Memory B cell (primary cell): ENCODE results near the gene SLC20A1.

ENCODE experiments used
- ATAC-seq: fragments of 150-1000 bp; cut with Tn5 transposase; 2 replicates; pipeline ENCODE4 v1.10.0; 2021; ENCODE audit warnings: low read depth, mild to moderate bottlenecking, moderate library complexity
- DNase-seq, 2 donors: peaks; one replicate each; pipeline ENCODE4 v3.0.0; 2022; ENCODE audit warnings: low spot score in 2 of 2
- H3K27ac Mint-ChIP-seq: one replicate; pipeline ENCODE4 v1.8.0; 2022; ENCODE audit warnings: mild to moderate bottlenecking, moderate library complexity, mixed read lengths
- H3K27me3 Mint-ChIP-seq: one replicate; pipeline ENCODE4 v1.8.0; 2022; ENCODE audit warnings: mixed read lengths
- H3K36me3 Mint-ChIP-seq: one replicate; pipeline ENCODE4 v1.8.0; 2022; ENCODE audit warnings: mild to moderate bottlenecking, mixed read lengths
- H3K4me1 Mint-ChIP-seq: one replicate; pipeline ENCODE4 v1.8.0; 2022; ENCODE audit warnings: mixed read lengths
- H3K4me3 Mint-ChIP-seq: one replicate; pipeline ENCODE4 v1.8.0; 2022; ENCODE audit warnings: mild to moderate bottlenecking, moderate library complexity, mixed read lengths
- H3K9me3 Mint-ChIP-seq: one replicate; pipeline ENCODE4 v1.8.0; 2022; ENCODE audit warnings: mixed read lengths

SLC20A1 gene

GRCh38 chr2:112669667-112670066 lies 23.9 kb downstream of the SLC20A1 start:
- H3K36me3 Mint-ChIP-seq: peaks cover under 1% of the 10 kb centered on the region
- DNase-seq: no peak

GRCh38 chr2:112670252-112671022 lies 24.7 kb downstream of the SLC20A1 start:
- peaks cover 3% of the 10 kb centered on the region for H3K4me1 Mint-ChIP-seq
- no peak overlapping the region for H3K4me3 Mint-ChIP-seq
- H3K36me3 Mint-ChIP-seq: no peaks in the 10 kb centered on the region
- no peaks in the 10 kb centered on the region for H3K9me3 Mint-ChIP-seq
- H3K27me3 Mint-ChIP-seq: peaks cover 1% of the 10 kb centered on the region
- ATAC-seq (no peak), DNase-seq (no peak)
- H3K27ac Mint-ChIP-seq: no peak overlapping the region

More at GRCh38 chr2:112669667-112670066, 23.9 kb downstream of the SLC20A1 start:
- peaks cover 3% of the 10 kb centered on the region for H3K4me1 Mint-ChIP-seq
- no peak overlapping the region for H3K27ac Mint-ChIP-seq
- H3K9me3 Mint-ChIP-seq: no peaks in the 10 kb centered on the region
- peaks cover 1% of the 10 kb centered on the region for H3K27me3 Mint-ChIP-seq
- no peak overlapping the region for H3K4me3 Mint-ChIP-seq
- no peak for ATAC-seq

- ATAC-seq: no peak
- no peaks in the 10 kb centered on the region for H3K36me3 Mint-ChIP-seq
- peaks cover 1% of the 10 kb centered on the region for H3K4me1 Mint-ChIP-seq
These were observed 26.1 kb downstream of the SLC20A1 start for GRCh38 chr2:112671801-112672200.

GRCh38 chr2:112673008-112673407 lies 27.3 kb downstream of the SLC20A1 start:
- Mint-ChIP-seq H3K27ac (no peak overlapping the region), H3K36me3 (no peaks in the 10 kb centered on the region), H3K4me1 (no peaks in the 10 kb centered on the region), H3K27me3 (peaks cover 1% of the 10 kb centered on the region), H3K9me3 (no peaks in the 10 kb centered on the region), H3K4me3 (no peak overlapping the region)
- no peak for DNase-seq
- ATAC-seq: no peak

More at GRCh38 chr2:112671801-112672200, 26.1 kb downstream of the SLC20A1 start:
- no peak for DNase-seq
- Mint-ChIP-seq H3K27me3 (peaks cover 1% of the 10 kb centered on the region), H3K27ac (no peak overlapping the region), H3K9me3 (no peaks in the 10 kb centered on the region), H3K4me3 (no peak overlapping the region)

GRCh38 chr2:112674229-112674628 lies 28.5 kb downstream of the SLC20A1 start:
- no peaks in the 10 kb centered on the region for H3K9me3 Mint-ChIP-seq
- H3K27me3 Mint-ChIP-seq: peaks cover 1% of the 10 kb centered on the region
- no peak overlapping the region for H3K4me3 Mint-ChIP-seq
- no peak for DNase-seq
- H3K27ac Mint-ChIP-seq: no peak overlapping the region
- no peaks in the 10 kb centered on the region for H3K4me1 Mint-ChIP-seq
- no peaks in the 10 kb centered on the region for H3K36me3 Mint-ChIP-seq
- no peak for ATAC-seq

GRCh38 chr2:112679484-112679883 lies 33.7 kb downstream of the SLC20A1 start:
- H3K36me3 Mint-ChIP-seq: no peaks in the 10 kb centered on the region
- no peak overlapping the region for H3K4me3 Mint-ChIP-seq
- H3K4me1 Mint-ChIP-seq: no peaks in the 10 kb centered on the region
- ATAC-seq: no peak
- no peak overlapping the region for H3K27ac Mint-ChIP-seq
- no peaks in the 10 kb centered on the region for H3K9me3 Mint-ChIP-seq
- DNase-seq: no peak
- H3K27me3 Mint-ChIP-seq: no peaks in the 10 kb centered on the region

- H3K36me3 Mint-ChIP-seq: no peaks in the 10 kb centered on the region
- H3K27me3 Mint-ChIP-seq: no peaks in the 10 kb centered on the region
- H3K4me1 Mint-ChIP-seq: peaks cover 6% of the 10 kb centered on the region
- DNase-seq (no peak), ATAC-seq (no peak)
- no peak overlapping the region for H3K4me3 Mint-ChIP-seq
- H3K9me3 Mint-ChIP-seq: no peaks in the 10 kb centered on the region
- H3K27ac Mint-ChIP-seq: no peak overlapping the region
These were observed 34.9 kb downstream of the SLC20A1 start for GRCh38 chr2:112680666-112681101.

GRCh38 chr2:112682101-112682500 lies 36.4 kb downstream of the SLC20A1 start:
- H3K4me1 Mint-ChIP-seq: peaks cover 9% of the 10 kb centered on the region
- no peaks in the 10 kb centered on the region for H3K27me3 Mint-ChIP-seq
- DNase-seq (no peak), ATAC-seq (no peak)
- H3K4me3 Mint-ChIP-seq: no peak overlapping the region
- no peaks in the 10 kb centered on the region for H3K36me3 Mint-ChIP-seq
- H3K9me3 Mint-ChIP-seq: no peaks in the 10 kb centered on the region
- no peak overlapping the region for H3K27ac Mint-ChIP-seq

- Mint-ChIP-seq H3K27ac (no peak overlapping the region), H3K9me3 (no peaks in the 10 kb centered on the region)
- DNase-seq: no peak
These were observed 38.0 kb downstream of the SLC20A1 start for GRCh38 chr2:112683550-112684414.

GRCh38 chr2:112684415-112684775 lies 38.7 kb downstream of the SLC20A1 start:
- Mint-ChIP-seq H3K4me3 (no peak overlapping the region), H3K36me3 (no peaks in the 10 kb centered on the region), H3K27me3 (no peaks in the 10 kb centered on the region), H3K4me1 (peaks cover 9% of the 10 kb centered on the region), H3K27ac (no peak overlapping the region), H3K9me3 (no peaks in the 10 kb centered on the region)
- ATAC-seq (no peak), DNase-seq (no peak)

More at GRCh38 chr2:112683550-112684414, 38.0 kb downstream of the SLC20A1 start:
- no peaks in the 10 kb centered on the region for H3K36me3 Mint-ChIP-seq
- no peak overlapping the region for H3K4me3 Mint-ChIP-seq
- H3K4me1 Mint-ChIP-seq: peaks cover 9% of the 10 kb centered on the region
- no peak for ATAC-seq
- H3K27me3 Mint-ChIP-seq: no peaks in the 10 kb centered on the region

GRCh38 chr2:112685271-112685884 lies 39.6 kb downstream of the SLC20A1 start:
- Mint-ChIP-seq H3K4me3 (no peak overlapping the region), H3K4me1 (peaks cover 9% of the 10 kb centered on the region), H3K9me3 (no peaks in the 10 kb centered on the region), H3K36me3 (no peaks in the 10 kb centered on the region), H3K27ac (no peak overlapping the region), H3K27me3 (no peaks in the 10 kb centered on the region)
- DNase-seq: no peak
- ATAC-seq: no peak

- H3K27me3 Mint-ChIP-seq: no peaks in the 10 kb centered on the region
- no peaks in the 10 kb centered on the region for H3K9me3 Mint-ChIP-seq
- no peak overlapping the region for H3K27ac Mint-ChIP-seq
- peaks cover 16% of the 10 kb centered on the region for H3K4me1 Mint-ChIP-seq
- H3K4me3 Mint-ChIP-seq: no peak overlapping the region
- ATAC-seq: peak; percentile 62
- DNase-seq: no peak
- no peaks in the 10 kb centered on the region for H3K36me3 Mint-ChIP-seq
These were observed 40.8 kb downstream of the SLC20A1 start for GRCh38 chr2:112686348-112687217.

- no peaks in the 10 kb centered on the region for H3K27me3 Mint-ChIP-seq
These were observed 41.8 kb downstream of the SLC20A1 start for GRCh38 chr2:112687522-112687921.

More at GRCh38 chr2:112687522-112687921, 41.8 kb downstream of the SLC20A1 start:
- no peak overlapping the region for H3K27ac Mint-ChIP-seq
- ATAC-seq (no peak), DNase-seq (no peak)
- H3K36me3 Mint-ChIP-seq: no peaks in the 10 kb centered on the region
- peaks cover 18% of the 10 kb centered on the region for H3K4me1 Mint-ChIP-seq
- H3K4me3 Mint-ChIP-seq: no peak overlapping the region
- no peaks in the 10 kb centered on the region for H3K9me3 Mint-ChIP-seq
